NCI-H1930 (cell line): ENCODE data around the gene FBLN2.

Source experiments
- DNase-seq, 2 experiments: peaks; one replicate each; lab custom pipeline; 2025; lab: John Stamatoyannopoulos, UW

Gene FBLN2

GRCh38 chr3:13665582-13666226 lies 116.8 kb downstream of the FBLN2 start:
- no peak for DNase-seq

GRCh38 chr3:13666227-13666619 lies 117.3 kb downstream of the FBLN2 start:
- DNase-seq: no peak

GRCh38 chr3:13666781-13667709 lies 118.1 kb downstream of the FBLN2 start:
- DNase-seq: no peak

- no peak for DNase-seq
Measured at GRCh38 chr3:13668136-13668535, 119.2 kb downstream of the FBLN2 start.

- no peak for DNase-seq
Measured at GRCh38 chr3:13669457-13669856, 120.5 kb downstream of the FBLN2 start.

- no peak for DNase-seq
Measured at GRCh38 chr3:13670292-13670691, 121.4 kb downstream of the FBLN2 start.

GRCh38 chr3:13671482-13672233 lies 122.7 kb downstream of the FBLN2 start:
- no peak for DNase-seq

- no peak for DNase-seq
Measured at GRCh38 chr3:13673207-13673606, 124.3 kb downstream of the FBLN2 start.

- DNase-seq: no peak
Measured at GRCh38 chr3:13674538-13675185, 125.7 kb downstream of the FBLN2 start.

- DNase-seq: no peak
Measured at GRCh38 chr3:13676356-13677017, 127.6 kb downstream of the FBLN2 start.

- no peak for DNase-seq
Measured at GRCh38 chr3:13677272-13677671, 128.3 kb downstream of the FBLN2 start.

- DNase-seq: no peak
Measured at GRCh38 chr3:13681931-13682330, 133.0 kb downstream of the FBLN2 start.

- DNase-seq: no peak
Measured at GRCh38 chr3:13682331-13683013, 133.5 kb downstream of the FBLN2 start.

- no peak for DNase-seq
Measured at GRCh38 chr3:13683288-13683687, 134.4 kb downstream of the FBLN2 start.

- no peak for DNase-seq
Measured at GRCh38 chr3:13683772-13684171, 134.8 kb downstream of the FBLN2 start.

- DNase-seq: no peak
Measured at GRCh38 chr3:13684350-13684749, 135.4 kb downstream of the FBLN2 start.

GRCh38 chr3:13684854-13685253 lies 135.9 kb downstream of the FBLN2 start:
- DNase-seq: no peak

- no peak for DNase-seq
Measured at GRCh38 chr3:13685721-13686120, 136.8 kb downstream of the FBLN2 start.

GRCh38 chr3:13686367-13687160 lies 137.6 kb downstream of the FBLN2 start:
- no peak for DNase-seq

- DNase-seq: no peak
Measured at GRCh38 chr3:13687517-13687943, 138.6 kb downstream of the FBLN2 start.
